HG02852 (cell line): Measurements from ENCODE around the gene ATP9B.

Source experiments
- ATAC-seq: cut with Tn5 transposase; IDR thresholded peaks from one replicate; pipeline ENCODE4 v1.9.1; 2021; ENCODE audit warnings: mild to moderate bottlenecking, moderate library complexity; ENCODE audit not compliant: unreplicated experiment

Gene ATP9B

DNA sequence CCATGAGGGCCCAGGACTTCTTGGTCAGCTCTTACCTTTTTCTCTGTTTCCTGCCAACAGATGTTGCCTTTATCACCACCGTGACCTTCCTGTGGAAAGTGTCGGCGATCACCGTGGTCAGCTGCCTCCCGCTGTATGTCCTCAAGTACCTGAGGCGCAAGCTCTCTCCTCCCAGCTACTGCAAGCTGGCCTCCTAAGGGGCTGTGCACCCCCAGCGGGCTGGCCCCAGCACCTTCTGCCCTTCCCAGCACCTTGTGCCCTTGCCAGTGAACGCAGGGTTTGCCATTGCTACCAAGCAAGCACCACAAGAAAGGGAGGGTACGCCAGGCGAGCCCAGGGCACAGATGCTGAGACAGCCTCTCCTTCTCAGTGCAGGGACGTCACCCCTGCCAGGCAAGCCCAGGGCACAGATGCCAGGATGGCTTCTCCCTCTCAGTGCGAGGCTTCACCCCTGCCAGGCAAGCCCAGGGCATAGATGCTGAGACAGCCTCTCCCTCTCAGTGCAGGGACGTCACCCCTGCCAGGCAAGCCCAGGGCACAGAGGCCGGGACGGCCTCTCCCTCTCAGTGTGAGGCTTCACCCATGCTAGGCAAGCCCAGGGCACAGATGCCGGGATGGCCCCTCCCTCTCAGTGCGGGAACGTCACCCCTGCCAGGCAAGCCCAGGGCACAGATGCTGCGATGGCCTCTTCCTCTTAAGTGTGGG, 308.1 kb downstream of the ATP9B start:
- ATAC-seq = no peak

- ATAC-seq = peak; percentile 57
These were observed 309.5 kb downstream of the ATP9B start for GRCh38 chr18:79378536-79379250.

DNA sequence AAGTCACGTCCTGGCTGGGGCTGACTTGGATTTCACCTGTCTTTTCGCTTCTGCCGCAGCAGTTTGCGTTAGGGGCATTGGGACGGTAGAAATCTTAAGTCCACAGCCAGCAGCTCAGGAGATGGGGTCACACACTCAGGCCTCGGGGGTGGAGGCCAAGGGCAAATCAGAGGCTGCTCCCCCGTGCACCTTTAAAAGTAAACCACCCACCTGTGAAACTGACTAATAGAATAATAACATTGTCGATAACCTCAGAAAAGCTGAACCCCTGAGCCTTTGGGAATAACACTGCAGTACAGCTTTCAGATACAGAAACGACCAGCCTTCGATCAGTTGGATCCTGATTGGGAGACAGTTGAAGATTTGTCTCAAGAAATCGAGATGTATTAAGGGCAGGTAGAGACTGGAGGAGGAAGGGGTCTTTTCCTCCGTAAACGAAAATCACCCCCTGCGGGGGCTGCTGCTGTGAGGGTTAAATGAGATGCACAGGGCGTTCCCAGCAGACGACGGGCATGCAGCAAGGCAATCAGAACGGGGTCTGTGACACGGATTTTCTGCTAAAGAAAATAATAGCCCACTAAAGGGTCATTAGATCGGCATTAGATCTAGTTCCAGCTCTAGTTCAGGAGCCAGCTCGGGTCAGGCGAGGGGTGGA, 310.2 kb downstream of the ATP9B start:
- ATAC-seq = no peak

DNA sequence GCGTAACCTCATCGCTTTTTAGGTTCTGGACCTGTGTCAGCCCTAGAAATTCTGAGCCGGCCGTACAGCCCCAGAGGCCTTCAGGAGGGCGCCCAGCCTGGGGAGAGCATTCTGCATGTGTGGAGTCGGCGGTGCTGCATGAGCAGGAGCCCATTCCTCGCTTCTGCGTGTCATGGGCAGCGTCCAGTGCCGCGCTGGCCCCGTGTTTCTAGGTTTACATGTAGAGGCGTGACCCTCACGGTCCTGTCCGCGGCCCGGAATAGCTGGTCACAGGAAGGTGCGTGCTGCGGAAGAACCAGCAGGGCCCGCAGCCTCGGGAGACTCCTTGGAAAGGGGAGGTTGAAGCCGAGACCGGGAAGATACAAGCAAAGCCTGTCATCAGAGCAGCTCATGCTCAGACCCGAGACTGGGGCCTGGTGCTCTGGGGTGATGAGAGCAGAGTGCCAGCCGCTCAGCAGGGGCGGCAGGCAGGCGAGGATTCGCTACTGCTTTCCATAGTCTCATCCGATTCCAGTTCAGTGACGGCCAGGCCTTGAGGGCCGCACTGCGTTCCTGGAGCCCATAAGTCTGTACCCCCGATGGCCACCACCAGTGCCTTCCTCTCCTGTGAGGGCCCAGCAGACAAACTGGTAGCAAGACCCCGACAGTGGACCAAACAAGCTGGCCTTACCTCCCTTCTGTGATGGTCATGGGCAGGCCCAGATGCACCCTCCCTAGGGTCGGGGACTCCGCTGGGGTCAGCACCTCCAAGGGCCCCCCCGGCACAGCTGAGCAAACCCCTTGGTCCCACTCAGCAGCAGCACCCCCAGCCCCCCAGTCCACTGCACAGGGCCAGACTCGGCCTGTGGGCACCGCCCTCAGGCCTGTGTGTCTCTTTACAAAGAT, 311.0 kb downstream of the ATP9B start:
- ATAC-seq = no peak

- no peak for ATAC-seq
These were observed 311.9 kb downstream of the ATP9B start for GRCh38 chr18:79380816-79381806.

DNA sequence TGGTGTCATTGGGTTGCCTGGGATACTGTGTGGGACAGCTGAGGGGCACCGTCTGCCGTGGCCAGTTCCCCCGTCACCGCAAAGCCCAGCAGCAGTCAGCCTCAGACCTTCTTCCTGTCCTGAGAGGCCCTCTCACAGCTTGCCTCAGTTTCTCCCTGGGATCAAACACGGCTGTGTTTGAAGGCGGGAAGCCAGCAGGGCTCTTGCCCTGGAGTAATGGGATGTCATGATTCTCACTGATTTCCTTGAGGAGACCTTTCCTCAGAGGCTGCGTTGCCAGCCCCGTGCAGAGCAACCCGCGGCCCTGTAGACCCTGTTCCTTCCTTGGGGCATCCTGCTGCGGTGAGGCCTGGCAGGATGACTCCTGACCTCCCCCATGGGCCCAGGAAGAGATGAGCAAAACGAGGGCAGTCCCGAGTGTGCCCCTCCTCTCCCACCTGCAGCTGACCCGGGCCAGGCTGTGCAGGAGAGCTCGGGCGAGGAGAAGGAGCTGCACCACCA, 312.7 kb downstream of the ATP9B start:
- ATAC-seq = no peak

DNA sequence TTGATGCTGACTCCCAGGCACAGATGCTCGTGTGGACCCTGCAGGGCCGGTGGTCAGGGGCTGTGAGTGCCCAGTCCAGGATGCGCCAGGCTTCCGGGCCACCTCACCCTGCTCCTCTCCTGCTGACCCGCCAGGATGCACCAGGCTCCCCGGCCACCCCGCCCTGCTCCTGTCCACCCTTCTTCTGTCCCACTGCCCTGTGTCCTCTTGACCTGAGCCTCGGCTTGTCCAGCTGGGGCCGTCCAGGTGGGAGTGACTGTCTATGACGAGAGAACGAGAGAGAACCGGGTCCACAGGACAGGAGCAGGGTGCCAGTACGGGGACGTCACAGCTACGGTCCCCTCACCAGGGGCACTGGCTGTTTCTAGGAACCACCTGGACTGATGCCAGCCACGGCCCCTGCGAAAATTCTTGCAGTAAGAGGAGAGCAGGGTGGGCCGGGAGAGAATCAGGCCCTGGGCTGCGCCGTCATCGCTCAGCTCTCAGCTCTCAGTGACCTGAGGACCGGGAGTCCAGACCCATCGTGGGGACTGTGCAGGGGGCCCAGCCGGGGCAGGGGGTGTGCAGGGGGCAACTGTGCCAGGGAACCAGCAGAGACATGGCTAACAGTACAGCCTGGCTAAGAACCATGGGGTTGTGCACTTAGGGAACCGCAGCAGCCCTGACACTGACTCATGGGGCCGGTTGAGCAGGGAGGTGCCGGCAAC, 313.6 kb downstream of the ATP9B start:
- no peak for ATAC-seq

DNA sequence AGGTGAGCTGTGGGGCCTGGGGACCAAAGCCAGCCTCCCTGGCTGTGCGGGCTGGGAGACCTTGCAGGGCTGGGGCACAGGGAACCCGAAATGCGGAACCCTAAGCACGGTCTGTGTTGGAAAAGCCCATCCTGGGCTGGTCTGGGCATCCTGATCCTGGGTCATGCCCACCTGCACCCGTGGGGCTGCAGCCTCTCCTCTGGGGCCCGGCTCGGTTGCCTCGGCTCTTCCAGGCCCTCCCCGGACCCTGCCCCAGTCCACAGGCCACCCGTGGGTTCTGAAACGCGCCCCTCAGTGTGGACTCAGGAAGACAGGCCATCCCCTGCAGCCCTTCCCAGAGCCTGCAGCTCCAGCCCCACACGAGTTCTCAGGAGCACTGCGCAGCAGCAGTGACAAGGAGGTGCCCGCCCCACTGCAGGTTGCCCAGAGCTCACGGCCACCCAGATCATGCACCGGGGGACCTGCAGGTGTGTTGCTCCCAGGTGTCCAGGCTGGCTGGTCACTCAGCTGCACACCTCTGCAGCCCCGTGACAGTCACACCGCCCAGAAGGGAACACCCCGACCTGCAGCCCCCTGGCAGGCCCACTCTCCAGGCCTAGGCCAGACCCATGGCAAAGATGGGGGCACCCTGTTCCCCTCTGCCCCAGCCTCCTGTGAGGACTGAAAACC, 314.3 kb downstream of the ATP9B start:
- ATAC-seq = no peak

DNA sequence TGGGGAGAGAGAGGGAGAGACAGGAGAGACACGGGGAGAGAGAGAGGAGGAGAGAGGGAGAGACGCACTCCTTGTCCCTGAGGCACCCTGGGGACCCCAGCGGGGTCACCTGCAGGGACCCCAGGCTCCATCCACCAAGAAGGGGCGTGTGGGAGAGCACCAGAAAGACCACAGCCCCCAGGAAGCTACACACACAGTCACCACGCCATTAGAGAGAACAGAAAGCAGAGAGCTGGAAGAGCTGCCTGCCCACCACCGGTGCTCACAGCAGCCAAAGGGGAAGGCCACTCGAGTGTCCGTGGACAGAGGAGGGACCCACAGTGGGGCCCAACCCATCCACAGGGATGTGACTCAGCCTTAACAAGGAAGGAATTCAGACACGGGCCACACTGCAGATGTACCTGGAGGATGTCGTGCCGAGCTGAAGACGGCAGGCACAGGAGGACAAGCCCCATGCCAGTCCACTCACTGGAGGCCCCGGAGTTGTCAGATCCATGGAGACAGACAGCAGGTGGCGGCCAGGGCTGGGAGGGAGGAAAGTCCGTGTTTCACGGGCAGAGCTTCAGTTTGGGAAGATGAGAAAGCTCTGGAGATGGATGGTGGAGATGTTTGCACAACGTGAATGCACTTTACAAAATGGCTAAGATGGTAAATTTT, 315.1 kb downstream of the ATP9B start:
- no peak for ATAC-seq

DNA sequence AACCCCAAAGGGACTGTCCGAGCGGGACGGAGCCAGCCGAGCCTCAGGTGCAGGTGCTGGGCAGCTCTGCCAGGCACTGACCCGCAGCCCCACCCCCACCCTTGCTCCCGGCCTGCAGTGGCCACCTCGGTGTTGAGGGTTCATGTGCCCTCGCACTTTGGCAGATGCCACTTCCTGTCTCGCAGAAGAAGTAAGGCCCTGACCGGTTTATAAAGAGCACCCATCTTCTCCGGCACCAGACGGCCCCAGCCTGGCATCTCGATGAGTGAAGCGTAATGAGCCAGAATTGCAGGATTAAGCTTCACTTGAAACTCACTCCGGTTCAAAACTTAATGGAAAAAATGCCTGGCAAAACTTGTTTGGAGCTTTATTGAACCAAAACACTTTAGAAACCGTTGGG, 315.6 kb downstream of the ATP9B start:
- no peak for ATAC-seq

DNA sequence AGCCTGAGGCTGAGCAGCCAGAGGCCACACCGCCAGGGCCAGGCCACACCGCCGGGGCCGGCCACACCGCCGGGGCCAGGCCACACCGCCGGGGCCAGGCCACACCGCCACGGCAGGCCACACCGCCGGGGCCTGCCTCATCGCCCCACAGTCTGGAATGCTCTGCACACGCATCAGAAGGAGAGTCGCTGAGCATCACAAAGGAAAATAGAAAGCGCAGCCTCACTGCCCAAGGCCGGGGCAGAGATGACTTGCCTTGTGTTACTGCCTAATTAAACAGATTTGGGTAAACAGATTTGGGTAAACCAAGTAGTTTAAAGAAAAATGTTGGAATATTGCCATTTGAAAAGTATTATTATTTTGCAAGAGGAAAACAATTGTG, 316.1 kb downstream of the ATP9B start:
- no peak for ATAC-seq

DNA sequence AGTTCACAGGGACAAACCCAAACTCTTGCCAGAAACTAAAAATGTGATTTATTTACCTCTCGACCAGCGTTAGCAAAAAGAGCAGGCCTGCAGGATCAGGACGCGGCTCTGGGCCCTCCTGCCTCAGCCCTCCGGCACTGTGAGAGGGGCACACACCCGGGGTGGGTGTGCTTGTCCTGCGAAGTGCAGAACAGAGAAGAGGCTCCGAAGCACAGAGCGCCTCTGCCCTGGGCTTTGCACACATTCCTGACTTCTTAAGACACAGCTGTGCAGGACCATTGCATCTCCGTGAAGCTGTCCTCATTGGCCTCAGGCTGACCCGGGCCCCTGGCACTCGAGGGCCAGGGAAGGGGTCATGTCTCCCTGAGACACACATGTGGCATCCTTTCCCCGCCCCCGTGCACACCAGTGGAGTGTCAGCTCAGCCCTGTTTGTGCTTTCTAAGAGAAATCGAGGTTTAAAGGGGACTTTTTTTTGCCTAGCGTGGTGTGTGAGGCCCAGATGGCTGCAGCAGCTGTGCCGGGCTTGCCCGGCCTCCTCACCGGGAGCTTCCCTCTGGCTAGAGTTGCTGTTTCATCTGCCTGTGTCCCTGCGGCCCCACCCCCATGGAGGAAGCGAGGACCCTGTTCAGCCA, 316.6 kb downstream of the ATP9B start:
- no peak for ATAC-seq

DNA sequence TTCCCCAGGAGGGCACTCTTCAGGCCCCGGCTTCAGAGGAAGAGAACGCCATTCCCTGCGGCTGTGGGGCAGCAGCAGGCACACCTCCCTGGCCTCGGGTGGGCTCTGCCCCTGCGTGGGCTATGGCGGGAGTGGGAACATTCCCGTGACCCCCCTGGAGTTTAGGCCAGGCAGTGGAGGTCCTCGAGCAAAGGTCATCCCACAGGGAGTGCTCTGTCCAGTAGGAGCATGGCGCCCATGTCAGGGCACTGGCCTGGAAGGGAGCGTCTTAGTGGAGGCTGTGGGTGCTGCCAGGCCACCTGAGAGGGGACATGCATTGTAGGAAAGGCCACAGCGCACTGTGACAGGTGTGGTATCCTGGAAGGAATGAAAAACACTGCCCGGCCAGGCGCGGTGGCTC, 317.4 kb downstream of the ATP9B start:
- ATAC-seq = no peak

DNA sequence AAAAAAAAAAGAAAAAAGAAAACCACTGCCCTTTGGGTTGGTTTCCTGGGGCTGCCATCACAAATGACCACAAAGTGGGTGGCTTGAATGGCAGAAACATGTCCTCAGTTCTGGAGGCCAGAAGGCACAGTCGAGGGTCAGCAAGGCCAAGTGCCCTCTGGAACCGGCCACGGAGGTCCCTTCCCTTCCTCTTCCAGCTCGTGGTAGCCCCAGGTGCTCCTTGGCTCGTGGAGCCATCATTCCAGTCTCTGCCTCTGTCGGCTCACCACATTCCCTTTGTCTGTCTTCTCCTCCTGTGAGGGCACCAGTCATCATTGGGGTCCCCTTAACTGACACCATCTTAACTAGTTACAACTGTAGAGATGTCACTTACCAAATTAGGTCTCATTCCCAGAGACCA, 318.0 kb downstream of the ATP9B start:
- no peak for ATAC-seq

GRCh38 chr18:79387615-79388014, 318.4 kb downstream of the ATP9B start:
- no peak for ATAC-seq

- no peak for ATAC-seq
These were observed 318.8 kb downstream of the ATP9B start for GRCh38 chr18:79388043-79388442.

GRCh38 chr18:79389689-79390088, 320.5 kb downstream of the ATP9B start:
- ATAC-seq = no peak

DNA sequence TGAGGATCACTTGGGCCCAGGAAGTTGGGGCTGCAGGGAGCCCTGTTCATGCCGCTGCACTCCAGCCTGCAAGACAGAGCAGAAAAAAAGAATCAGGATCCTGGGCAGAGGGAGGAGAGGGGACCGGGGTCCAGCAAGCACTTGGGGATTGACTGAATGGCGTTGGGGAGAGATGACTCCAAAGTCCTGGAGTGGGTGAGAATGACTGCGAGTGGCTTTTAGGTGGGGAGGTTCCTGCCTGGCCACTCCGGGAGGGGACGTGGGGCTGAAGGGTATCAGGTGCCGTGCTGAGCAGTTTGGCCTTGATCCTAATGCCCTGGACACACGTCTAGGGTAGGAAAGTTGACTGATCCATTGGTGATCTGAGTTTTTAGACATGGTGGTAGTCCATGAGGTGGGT, 323.0 kb downstream of the ATP9B start:
- no peak for ATAC-seq
